NOMO-1 treated with dmso at 0.1 percent for 144 hours (cell line): ENCODE results near the gene USP37.
A peak's percentile ranks its signal among the peaks of the same experiment; 100 is the strongest.

Experiments used
- DNase-seq: peaks from one replicate; lab custom pipeline; 2025; ENCODE audit not compliant: unreplicated experiment; lab: John Stamatoyannopoulos, UW

USP37 gene, protein sequence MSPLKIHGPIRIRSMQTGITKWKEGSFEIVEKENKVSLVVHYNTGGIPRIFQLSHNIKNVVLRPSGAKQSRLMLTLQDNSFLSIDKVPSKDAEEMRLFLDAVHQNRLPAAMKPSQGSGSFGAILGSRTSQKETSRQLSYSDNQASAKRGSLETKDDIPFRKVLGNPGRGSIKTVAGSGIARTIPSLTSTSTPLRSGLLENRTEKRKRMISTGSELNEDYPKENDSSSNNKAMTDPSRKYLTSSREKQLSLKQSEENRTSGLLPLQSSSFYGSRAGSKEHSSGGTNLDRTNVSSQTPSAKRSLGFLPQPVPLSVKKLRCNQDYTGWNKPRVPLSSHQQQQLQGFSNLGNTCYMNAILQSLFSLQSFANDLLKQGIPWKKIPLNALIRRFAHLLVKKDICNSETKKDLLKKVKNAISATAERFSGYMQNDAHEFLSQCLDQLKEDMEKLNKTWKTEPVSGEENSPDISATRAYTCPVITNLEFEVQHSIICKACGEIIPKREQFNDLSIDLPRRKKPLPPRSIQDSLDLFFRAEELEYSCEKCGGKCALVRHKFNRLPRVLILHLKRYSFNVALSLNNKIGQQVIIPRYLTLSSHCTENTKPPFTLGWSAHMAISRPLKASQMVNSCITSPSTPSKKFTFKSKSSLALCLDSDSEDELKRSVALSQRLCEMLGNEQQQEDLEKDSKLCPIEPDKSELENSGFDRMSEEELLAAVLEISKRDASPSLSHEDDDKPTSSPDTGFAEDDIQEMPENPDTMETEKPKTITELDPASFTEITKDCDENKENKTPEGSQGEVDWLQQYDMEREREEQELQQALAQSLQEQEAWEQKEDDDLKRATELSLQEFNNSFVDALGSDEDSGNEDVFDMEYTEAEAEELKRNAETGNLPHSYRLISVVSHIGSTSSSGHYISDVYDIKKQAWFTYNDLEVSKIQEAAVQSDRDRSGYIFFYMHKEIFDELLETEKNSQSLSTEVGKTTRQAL

DNA sequence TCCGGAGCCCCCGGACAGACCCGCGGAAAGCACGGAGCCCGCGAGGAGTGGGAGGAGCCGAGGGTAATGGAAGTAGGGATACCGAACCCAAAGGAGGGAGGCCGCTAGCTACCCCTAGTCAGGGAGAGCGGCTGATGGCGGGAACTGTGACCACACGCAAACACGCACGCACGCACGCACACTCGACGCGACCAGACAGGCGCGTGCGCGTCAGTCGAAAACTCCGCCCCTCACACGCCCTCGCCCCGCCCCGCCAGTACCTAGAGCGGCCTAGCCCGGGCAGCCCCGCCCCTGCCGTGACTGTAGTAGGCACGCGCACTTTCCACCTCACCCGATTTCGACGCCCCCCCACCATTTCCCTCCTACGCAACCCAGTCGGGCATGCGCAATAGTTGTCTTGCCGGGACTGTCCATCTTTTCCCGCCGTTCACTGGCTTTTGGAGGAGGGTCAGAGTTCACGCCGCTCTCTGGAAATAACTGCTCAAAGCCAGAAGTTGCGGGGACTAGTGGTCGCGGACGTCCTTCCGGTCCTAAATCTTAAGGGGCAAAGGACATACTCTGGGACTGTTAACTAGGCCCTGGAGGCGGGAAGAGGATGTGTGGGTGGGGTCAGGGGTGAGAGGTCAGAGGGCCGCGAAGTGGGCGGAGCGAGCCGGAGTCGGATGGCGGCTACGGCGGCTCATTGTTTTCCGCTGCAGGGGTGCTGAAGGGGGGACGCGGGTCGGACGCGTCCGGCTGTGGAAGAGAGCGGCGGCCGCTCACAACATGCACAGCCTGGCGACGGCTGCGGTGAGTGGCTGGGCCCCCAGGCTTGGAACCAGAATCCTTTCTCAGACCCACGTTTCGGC, at the start of gene USP37, which contains the start of gene CNOT9:
Gene USP37 (minus strand): TSS at position 162 of the 848 bp plus-strand sequence. CDS start 9,698 bp downstream, outside the sequence.
Gene CNOT9 (plus strand): TSS at position 650 of the 848 bp plus-strand sequence. CDS start 116 bp downstream, at position 766.
- DNase-seq = peak; percentile 97

DNA sequence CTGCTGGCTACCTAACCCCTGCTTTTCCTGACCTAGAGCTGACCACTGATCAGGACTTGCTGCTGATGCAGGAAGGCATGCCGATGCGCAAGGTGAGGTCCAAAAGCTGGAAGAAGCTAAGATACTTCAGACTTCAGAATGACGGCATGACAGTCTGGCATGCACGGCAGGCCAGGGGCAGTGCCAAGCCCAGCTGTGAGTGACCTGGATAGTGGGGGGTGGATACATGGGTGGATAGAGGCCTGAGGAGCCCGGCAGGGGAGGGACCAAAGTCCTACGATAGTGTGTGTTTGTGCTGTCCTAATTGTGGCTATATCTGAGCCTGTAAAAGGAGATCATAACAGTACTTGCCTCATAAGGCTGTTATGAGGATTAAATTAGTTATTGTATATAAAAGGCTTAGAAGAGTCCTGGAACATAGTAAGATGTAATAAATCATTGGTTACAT, 47.7 kb upstream of the USP37 start:
- no peak for DNase-seq

DNA sequence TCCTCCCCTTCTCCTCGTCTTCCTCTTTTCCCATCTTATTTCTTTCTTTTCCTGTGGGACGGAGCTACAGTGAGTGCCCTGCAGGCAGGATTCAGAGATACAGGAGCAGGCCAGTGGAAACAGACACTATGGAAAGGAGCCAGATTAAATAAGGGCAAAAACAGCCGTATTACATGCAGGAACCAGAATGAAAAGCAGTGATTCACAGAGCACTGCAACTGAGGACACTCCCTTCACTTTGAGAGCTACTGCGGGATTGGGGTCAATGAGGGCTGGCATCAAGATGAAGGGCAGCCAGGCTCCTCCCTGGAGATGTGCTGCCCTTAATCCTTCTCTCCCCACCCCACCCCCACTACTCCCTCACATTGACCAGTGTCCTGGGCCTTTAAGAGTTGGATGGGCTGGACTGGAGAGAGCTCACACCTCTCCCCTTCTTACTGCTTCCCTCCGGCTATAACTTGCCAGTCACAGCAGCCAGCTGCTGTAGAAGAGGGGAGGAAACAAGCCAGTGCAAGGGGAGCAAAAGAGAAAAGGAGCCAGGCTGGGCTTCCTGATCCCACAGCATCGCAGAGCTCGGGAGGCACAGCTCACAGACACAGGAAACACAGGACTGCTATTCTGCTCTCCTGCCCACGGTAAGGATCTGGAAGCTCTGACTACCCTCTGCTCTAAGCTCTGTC, 39.4 kb upstream of the USP37 start, which contains the start of gene PLCD4:
Gene PLCD4 (plus strand): TSS at position 464 of the 680 bp plus-strand sequence. CDS start 7,841 bp downstream, outside the sequence.
- DNase-seq = no peak

DNA sequence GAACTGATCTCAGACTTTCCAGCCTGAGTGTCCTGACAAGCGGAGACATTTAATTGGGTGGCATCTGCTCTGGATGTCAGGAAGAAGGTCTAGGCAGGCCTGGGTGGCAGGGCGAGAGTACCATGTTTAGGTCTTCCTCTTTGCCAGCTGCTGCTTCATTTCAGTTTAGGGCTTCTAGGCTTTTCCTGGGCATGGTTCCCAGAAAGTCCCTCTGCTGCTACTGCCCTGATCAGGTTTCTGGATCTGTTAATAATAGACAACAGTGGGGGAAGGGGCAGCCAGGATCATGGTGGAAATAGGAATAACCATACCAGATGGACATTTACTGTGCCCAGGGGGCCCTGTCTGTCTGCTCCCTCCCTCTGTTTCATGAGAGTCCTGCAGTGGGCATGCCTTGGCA, 37.3 kb upstream of the USP37 start:
- no peak for DNase-seq

DNA sequence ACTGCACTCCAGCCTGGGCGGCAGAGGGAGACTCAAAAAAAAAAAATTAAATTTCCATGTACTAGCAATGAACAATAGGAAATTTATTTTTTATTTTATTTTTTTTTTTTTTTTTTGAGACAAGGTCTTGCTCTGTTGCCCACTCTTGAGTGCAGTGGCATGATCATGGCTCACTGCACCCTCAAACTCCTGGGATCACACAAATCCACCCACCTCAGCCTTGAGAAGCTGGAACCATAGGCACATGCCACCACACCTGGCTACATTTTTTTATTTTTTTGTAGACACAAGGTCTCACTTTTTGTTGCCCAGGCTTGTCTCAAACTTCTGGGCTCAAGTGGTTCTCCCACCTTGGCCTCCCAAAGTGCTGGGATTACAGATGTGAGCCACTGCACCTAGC, 17.4 kb upstream of the USP37 start:
- no peak for DNase-seq

DNA sequence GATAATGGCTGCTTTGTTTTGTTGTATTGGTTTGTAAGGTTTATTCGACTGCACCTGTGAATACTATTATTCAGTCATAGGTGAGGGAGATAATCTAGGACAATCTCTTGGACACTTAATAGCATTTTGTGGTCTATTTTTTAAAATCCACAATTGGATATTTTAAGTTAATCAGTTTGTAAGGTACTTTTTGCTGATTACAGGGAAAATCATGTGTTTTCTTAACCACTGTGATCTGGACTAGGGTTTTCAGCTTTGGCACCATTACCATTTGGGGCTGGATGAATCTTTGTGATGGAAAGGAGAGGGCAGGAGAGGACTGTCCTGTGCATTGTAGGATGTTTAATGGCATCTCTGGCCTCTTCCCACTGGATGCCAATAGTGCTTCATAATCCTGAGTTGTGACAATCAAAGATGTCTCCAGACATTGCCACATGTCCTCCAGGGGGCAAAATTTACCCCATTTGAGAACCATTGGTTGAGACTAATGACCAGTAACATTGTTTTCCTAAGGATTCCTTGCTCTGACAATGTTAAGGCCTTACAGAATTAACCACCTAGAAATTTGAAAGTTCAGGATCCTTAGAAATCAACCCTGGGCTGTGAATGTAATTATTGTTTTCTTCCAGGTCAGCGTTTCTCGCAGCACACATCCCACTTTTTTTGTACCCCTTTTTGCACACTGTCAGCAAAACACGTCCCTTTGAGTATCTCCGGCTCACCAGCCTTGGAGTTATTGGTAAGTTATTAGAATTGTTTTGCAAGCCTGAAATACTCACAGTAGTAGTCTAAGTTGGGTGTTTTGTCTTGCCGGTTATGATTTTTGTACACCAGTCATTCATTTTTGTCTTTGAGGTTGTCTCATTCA, 16.1 kb upstream of the USP37 start:
- no peak for DNase-seq

DNA sequence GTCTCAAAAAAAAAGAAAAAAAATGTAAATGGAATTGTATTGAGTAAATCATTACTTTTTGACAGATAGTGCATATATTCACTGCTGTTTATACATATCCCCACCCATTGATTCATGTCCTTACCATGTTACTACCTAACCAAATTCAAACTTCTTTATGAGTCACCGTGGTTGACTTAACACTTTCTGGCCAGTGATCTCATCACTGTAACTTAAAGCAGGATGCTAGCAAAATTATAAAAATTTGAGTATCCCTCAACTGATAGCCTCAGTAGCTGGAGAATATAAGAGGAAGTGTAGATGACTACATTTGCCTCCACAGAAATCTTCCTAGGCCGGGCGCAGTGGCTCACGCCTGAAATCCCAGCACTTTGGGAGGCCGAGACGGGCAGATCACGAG, 13.9 kb upstream of the USP37 start:
- DNase-seq = no peak

DNA sequence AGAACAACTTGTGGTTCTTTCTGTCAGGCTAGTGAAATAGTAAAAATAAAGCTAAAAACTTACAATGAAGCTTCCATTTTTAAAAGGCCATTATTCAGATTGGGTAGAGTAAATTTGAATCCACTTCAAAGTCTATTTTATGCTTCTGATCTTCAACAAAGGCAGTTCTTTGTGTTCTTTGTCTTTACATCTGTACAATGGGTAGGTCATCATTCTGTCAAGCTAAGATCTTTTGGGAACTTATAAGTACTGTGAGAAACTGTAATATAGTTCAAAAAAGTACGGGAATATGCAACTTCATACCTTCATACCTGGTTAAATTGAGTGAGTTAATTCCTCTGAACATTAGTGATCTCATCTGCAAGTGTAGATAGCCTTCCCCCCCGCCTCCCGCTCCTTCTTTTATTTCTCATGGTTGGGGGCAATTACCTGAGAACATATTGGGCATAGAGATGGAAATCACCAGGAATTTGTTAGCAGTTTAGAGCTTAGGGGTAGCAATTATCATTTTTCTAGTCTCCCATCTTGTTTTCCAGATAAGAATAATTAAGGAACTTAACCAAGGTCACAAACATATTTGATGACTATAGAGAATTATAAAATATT, 10.2 kb upstream of the USP37 start:
- DNase-seq = no peak

DNA sequence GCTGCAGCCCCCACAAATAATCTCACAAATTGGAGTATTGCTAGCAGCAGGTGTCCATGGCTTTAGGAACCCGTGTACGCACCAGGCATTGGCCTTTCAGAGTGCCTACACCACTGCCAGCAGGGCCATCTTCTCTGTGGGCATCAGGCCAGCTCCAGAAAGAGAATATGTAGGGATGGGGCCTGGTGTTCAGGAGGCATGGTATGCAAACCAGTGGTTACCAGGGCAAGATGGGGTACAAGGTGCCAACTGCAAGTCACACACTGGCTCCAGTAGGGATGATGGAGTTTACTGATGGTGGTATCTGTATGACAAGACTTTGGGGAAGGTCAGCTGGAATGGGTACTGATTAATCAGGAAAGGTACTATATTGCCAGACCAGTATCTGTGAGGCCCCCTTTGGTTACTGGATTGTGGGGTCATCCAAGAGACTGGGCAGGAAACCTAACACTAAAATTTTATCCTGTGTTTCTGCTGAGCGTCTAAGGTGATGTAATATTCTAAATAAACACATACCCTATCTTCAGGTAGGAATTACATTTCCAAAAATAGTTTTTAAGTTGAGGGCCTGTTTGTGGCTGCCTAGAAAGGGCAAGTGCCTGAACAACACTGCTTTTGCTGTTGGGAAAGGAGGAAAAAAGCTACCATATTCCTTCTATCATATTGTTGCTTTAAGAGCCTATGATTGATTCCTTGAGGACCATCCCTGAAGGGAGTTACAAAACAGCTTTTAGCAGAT, 9.5 kb upstream of the USP37 start:
- no peak for DNase-seq

DNA sequence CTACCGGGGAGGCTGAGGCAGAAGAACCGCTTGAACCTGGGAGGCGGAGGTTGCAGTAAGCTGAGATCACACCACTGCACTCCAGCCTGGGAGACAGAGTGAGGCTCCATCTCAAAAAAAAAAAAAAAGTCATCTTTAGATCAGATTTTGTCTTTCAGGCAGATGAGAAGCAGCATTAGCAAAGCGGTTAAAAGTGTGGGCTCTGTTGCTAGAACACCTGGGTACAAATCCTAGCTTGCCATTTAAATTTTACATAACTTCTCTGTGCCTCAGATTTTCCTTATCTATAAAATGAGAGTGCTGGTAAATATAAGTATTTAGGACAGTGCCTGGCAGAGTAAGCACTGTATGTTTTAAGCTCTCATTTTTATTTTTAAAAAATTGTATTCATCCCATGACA, 8.7 kb upstream of the USP37 start:
- DNase-seq = no peak

DNA sequence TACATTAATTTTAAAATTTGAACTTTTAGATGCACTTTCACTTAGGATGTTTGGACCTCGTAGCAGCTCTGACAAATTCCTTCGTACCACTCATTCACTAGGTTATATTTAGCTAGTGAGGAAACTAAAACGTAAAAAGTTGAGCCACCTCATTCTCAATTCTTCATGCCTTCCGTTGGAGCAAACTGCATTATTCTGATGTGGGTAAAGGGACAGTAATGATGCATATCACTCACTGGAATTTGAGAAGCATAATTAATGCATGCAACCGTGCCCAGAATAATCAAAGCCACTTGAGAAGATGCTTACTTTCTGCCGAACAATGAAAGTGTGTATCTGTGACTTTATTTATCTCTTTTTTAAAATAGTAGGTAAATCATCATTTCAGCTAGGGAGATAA, 2.7 kb upstream of the USP37 start:
- no peak for DNase-seq

DNA sequence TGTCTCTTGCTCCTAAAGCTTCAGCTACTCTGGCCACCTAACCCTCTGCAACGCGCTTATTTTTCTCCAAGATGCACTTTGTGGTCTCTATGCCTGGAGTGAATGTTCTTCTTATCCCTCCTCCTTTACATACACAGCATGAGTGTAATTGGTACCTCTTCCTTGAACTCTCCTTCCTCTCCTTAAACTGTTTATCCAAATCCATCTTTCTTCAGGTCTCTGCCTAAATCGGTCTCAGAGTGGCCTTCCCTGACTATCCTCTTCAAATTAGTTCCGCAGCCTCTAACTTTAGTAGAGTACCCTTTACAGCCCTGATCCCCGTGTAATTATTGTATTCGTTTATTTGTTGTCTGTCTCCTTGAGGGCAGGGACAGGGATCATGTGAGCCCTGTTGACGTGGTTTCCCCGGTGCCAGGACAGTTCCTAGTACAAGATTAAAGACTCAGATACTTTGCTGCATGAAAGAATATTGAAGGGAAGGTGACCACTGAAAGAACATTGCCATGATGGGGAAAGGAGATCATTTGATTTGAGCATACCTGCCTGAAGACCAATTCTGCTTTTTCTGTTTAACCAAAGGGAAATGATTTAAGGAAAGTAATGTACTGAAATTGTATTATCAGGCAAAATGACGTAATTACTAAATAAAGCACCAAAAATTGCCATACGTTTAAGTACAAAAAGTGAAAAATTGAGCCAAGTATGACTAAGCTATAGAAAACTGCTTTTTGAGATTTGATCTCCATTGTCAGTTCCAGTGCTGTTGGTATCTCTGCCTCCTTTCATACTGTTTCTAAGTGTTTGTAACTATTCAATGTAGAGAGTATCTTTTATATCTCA, 1.7 kb upstream of the USP37 start:
- DNase-seq = no peak

DNA sequence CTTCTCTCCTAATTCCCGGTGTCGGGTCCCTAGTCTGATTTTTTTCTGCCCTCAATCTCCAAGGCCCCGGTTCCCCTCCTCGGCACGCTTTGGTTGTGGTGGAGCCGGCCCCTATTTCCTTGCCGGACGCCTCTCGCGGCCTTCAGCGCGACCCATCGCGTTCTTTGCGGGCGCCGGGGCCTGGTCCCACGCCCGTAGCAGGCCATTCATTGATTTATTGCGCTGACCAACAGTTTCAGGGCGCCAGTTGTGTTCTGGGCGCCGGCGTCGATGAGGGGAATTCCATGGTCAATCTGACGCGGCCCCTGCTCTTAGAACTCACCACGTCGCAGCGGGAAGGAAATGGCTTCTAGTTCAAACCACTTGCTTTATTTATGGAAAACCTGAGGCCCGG, 884 bp upstream of the USP37 start:
- peak; percentile 28 for DNase-seq

DNA sequence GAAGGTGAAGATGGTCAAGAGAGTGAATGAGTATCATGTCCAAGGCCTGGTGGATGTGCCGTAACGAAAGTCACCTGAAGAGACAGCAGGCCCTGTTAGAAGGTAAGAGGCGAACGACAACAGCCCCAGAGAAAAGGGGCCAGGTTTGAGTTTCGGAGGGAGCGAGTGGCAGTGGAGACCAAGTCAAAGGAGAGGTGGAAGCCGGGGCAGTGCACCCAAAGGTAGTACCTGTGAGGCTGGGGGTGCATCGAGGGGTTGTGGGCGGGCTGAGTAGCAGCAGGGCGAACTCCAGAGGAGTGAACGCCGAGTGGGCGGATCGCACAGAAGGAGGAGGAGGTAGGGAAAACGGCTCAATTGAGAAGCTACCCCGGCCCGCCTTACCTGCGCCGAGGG, 358 bp downstream of the USP37 start:
- no peak for DNase-seq

DNA sequence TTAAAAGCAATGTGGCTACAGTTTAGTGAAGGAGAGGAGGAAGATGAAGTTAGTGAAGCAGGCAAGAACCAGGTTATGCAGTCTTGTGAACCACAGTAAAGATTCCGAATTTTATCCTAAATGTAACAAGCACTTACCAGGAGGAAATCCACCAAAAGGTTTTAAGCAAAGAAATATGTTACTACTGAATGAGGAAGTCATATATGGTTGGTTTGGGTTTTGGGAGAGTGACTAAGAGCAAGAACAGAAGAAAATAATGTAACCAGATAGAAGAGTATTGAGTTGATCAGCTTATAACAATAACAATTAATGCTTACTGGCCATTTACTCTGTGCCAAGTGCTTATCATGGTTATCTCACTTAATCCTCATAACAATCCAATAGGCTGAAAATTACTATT, 1.9 kb downstream of the USP37 start:
- no peak for DNase-seq

DNA sequence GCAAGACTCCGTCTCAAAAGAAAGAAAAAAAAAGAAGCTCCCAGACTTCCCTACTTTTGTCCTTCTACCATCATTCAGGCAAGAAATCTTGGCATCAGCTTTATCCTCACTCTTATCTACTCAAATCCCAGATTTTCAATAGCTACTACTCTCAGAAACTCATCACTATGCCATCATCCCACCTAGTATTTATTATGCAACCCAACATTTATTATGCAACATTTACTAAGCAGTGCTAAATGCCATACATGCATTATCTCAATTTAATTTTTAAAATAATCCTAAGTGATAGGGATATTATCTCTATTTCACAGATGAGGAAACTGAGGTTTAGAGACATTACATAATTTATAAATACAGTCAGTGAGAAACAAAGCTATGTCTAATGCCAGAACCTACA, 4.1 kb downstream of the USP37 start:
- no peak for DNase-seq

DNA sequence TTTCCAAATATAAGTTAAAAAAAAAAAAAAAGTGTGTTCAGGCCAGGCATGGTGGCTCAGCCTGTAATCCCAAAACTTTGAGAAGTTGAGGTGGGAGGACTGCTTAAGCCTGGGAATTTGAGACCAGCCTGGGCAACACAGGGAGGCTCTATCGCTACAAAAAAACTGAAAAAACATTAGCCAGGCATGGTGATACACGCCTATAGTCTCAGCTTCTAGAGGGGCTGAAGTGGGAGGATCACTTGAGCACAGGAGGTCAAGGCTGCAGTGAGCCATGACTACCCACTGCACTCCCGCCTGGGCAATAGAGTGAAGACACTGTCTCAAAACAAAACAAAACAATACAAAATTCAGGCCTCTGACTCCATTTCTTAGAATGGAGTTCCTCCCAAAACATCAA, 9.2 kb downstream of the USP37 start:
- no peak for DNase-seq
